Activated CD4-positive, alpha-beta T cell treated with anti-CD3 and anti-CD28 coated beads, Interleukin-2, amount 50 U/mL, for 16 hours (primary cell): ENCODE results near the gene FAM3B.
"Not testable (repeated sequence)": the region's sequence is repeated elsewhere in the genome, so short reads cannot be mapped to it uniquely, and the experiment has no call there.

Experiments
- DNase-seq: peaks from one replicate; pipeline ENCODE4 v3.0.0-alpha.2; 2020

FAM3B gene

DNA sequence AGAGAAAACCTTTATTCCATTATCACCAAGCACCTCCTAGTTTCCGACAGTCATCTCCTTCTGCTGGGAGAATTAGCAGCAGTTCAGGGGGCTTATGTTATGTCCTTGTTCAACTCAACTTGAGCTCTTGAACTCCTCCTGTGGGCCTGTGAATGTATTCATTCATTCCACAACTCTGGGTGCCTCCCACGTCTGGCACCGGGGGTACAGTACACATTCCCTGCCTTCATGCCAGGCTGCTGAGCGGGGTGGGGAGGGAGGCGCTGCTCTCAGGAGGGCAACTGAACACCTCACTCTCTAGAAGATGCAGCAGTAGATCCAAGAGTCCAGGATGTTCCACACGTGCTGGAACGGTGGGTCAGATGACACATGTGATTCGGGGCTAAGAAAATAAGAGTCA lies 40.9 kb downstream of the FAM3B start:
- no peak for DNase-seq

DNA sequence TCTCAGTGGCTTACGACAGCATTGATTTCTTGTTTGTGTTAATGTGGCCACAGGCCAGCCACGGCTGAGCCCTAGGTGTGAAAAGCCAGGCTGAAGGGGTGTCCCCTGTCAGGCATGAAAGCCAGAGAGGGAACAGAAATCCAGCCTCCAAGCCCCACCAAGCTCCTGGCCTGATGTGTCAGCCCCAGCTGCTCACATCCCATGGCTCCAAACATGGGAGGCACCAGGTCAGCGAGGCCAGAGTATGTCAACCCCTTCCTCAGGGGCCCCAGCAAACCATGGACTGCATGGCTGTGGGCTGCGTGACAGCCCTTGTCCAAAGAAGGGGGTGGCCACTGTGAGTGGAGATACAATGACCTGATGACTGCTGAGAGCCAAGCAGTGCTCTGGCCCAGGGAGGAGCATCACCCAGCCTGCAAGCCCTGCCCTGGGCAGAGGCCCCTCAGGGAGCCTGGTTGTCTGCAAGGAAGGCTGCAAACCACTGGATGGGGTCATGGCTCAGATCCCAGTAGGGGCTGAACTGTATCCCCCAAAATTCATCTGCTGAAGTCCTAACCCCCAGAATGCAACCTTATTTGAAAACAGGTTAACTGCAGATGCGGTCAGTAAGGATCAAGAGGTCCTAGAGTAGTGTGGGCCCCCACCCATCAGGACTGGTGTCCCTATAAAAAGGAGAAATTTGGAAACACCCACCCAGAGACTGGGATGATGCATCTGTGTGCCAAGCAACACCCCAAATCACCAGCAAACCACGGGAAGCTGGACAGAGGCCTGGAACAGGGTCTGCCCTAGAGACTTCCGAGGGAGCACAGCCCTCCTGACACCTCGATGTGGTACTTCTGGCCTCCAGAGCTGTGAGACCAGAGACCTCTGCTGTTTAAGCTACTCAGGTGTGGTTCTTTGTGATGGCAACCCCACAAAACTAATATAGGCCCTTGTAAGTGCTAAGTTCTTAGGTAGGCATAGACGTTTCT lies 41.9 kb downstream of the FAM3B start:
- DNase-seq = no peak

DNA sequence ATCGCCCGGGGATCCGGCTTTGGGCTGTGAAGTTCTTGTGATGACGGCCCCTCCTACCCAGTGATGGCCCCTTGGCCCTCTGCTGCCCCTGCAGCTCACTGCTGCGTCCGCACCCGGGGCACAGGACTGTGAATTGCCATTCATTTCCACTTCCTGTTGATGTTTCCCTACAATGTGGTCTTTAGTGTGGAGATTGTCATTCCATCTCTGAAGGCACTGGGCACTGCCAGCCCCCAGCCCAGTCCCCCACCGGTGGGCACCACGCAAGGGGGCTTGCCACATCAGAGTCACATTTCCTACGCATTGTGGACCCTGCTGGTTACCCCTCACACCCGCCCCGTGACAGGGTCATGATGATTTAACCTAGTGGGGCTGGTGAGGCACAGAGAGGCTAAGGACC lies 42.7 kb downstream of the FAM3B start:
- DNase-seq = no peak

DNA sequence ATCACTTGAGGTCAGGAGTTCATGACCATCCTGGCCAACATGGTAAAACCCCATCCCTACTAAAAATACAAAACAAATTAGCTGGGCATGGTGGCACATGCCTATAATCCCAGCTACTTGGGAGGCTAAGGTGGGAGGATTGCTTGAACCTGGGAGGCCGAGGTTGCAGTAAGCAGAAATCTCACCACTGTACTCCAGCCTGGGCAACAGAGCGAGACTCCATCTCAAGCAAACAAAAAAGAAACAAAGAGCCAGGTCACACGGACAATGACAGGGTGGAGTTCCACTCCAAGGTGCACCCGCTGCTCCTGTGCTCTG lies 43.1 kb downstream of the FAM3B start:
- not testable (repeated sequence) for DNase-seq

DNA sequence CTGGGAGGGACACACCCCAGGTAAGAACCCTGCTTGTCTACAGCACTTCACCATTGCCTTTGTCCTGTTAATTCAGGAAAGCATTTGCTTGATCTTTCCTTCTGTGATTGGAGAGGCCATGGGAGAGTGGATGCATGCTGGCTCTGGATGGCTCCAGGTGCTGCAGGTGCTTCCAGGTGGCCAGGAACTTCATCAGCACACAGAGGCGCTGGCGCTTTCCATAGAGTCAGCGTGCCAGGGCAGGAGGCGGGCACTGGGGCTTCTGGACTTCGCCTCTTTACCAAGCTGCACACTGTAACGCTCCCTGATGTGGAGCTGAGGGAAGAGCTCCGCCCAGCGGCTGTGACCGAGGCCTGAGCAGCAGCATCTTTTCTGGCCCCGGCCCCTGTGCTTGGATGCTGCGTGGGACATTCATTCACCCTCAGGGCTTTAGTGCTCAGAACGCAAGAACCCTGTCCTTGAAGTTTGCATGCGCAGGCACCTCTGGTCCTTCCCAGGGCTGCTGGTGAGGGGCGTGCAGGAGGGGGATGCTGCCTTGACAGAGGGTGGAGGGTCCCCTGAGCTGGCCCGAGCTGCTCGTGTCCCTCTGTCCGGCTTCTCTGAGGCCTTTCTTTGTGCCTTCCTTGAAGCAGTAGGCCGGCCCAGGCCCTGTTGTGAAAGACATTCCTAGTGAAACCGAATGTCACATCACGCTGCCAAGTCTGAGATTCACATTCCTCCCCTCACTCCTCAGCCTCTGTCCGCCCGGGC lies 43.6 kb downstream of the FAM3B start:
- no peak for DNase-seq

DNA sequence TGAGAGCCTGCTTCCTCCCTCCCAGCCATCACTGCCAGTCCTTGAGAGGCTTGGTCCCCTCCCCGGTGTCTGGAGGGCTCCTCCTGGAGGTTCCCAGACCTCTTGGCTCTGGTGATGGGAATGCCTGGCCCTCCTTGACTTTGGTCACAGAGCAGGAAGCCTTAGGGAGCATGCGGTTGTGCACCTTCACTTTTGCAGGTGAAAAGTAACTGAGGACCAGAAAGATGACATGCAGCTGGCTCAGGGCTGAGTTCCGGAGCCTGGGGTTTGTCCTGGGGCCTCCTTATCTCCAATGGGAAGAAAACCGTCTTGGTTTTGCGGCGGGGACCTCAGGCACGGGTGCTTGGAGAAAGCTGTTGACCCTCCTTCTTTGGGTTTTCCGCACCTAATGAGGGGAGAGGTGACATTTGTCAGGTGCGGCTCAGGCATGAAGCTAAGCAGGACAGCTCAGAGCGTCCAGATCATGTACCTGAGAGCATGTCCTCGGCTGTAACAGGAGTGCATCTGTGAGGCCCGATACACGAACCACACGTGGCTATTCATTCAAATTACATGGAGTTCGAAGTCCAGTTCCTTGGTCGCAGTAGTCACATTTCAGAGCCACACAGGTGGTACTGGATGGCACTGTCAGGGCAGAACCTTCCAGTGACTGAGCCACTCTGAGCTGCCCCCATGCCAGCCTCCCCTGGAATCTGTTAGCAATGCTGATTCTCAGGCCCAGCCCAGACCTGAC lies 44.6 kb downstream of the FAM3B start:
- no peak for DNase-seq

DNA sequence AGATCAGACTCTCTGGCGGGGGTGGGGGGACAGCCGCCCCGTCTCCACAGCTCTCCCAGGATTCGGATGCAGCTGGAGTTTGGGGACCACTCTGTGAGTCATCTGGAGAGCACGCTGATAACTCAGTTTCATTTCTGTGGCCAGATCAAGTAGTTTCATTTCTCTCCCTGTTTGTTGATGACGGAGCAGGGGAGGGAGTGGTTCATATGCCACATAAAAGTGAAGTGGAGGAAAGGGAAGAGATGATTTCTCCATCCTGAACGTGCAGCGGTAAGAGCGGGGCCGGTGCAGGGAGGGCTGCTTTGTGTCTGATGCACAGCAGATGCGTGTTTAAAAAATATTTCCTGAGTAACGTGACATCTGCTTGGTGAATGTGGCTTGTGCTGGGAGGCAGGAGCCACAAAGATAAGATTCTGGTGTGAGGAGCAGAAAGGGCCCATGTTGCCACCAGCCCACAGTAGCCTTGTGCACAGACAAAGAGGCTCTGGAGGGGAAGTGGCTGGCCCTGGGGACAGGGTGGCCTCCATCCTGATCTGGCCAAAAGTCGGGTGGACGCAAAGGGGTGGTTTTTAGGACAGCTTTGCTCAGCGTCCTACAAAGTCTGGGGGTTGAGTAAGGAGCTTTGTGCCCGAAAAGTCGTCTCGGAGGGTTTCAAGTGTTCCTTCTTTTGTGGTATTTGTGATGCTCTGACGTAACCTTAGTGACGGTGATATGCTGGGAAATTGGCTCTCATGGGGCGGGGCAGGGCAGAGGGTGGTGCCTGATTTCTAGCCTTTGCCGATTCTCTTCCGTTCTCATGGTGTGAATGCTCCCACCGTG lies 45.4 kb downstream of the FAM3B start, which contains the start of gene MX2:
Gene MX2 (plus strand): TSS at position 242 of the 819 bp plus-strand sequence. CDS start 14,880 bp downstream, outside the sequence.
- DNase-seq = peak; percentile 81

DNA sequence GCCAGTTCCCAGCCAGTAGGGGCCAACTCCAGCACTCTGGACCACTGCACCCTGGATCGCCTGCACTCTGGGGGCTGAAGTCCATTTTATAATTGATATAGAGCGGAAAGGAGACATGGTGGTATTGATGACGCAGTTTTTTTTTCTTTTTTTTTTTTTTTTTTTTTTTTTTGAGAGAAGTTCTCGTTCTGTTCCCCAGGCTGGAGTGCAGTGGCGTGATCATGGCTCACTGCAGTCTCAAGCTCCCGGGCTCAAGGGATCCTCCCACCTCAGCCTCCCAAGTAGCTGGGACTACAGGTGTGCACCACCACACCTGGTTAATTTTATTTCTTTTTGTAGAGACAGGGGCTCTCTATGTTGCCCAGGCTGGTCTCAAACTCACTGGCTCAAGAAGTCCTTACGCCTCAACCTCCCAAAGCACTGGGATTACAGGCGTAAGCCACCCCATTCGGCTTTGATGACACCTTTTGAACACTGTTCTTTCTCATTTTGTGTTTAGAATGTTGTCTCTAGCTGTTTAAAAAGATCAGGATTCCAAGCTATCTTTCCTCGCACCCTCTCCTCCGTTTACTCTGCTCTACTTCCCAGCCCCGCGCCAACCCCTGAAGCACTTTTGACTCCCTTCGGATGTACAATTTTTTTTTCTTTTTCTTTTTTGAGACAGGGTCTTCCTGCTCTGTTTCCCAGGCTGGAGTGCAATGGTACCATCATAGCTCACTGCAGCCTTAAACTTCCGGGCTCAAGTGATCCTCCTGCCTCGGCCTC lies 46.2 kb downstream of the FAM3B start:
- DNase-seq = no peak

DNA sequence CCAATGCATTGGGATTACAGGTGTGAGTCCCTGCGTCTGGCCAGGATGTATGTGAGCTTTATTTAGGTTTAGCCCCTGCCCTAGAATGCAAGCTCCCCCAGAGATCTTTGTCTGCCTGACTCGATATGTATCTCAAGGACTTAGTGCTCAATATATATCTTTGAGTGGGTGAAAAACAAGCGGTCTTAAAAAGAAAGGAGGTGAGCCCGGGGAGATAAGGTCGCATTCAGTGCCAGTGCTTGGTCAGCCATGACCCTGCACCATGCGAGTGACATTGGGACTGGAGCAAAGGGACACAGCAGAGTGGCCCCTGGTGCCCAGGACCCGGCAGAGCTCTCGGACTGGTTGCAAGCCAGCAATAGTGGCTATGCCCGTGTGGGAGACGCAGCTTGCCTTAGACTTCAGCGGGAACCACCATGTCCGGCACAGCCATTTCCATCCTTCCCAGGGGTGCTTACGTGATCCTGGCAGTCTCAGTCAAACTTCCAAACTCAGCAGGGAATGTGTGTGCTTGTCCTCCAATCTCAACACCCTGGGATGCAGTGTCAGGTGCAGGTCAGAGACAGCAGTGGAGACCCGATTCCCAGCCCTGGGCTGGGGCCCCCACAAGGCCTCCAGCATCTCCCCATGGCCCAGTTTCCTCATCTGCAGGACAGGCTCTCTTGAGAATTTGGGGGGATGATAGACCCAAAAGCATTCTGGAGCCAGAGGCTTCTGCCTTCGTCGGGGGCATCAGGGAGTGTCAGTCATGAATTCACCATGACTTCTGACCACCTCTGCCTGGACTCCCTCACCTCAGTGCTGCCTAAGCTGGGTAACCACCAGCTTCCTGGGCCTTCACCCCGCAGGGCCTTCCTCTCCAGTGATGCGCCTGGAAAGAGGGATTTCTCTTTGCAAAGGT lies 47.0 kb downstream of the FAM3B start:
- DNase-seq = no peak

DNA sequence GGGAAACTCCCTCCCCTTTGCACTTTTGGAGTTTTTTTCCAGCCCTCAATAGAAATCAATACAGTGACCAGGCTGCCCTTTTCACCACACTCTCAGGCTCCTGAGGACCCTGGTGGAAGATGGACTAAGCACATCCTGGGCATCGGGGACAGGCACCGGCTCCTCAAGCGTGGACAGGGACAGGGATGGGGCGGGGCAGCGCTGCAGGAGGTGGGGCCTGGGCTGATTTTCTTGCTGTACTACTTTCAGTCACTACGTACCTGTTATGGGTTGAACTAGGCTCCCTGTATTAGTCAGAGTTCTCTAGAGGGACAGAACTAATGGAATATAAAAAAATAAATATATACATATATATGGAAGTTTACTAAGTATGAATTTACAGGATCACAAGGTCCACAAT lies 47.7 kb downstream of the FAM3B start:
- DNase-seq = no peak

DNA sequence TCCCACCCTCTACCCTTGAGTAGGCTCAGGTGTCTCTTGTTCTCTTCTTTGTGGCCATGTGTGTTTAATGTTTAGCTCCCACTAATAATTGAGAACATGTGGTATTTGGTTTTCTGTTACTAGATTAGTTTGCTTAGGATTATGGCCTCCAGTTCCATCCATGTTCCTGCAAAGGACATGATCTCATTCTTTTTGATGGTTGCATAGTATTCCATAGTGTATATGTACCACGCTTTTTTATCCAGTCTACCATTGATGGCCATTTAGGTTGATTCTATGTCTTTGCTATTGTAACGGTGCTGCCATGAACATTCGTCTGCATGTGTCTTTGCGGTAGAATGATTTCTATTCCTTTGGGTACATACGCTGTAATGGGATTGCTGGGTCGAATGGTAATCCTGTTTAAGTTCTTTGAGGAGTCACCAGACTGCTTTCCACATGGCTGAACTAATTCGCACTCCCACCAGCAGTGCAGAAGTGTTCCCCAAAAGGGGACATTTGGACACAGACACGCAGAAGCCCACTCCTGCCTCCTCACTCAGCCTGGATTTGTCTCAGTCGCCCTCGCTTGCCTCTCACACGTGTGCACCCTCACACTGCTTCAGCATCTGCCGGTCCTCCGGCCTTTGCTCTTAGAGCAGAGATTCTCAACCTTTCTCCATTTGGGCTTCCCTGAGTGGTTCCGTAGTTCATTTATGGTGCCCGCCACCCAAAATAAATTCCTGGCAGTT lies 48.9 kb downstream of the FAM3B start:
- no peak for DNase-seq

DNA sequence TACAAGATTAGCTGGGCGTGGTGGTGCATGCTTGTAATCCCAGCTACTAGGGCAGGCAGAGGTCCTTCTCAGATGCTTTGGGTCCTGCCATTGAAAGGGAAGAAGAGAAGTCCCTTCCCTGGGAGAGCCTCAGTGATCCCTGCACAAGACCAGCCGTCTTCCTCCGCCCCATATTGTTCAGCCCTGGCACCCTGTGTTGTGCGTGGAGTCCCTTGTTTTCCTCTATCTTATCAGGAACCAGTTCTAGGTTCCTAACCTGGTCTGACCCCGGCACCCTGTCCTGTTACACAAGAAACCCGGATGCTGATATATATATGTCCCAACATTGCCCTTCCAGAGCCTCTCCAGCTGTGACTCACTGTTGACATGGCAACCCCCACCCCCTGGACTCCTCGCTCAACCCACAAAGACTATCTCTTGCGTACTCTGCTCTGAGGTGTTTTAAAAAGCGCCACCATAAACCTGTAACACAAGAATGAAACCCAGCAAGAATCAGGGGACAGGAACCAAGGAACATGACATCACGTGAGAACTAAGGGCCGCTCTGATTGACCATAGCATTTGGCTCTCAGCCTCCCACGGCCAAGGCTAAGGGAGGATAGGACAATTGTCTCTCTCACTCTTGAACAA lies 50.0 kb downstream of the FAM3B start:
- DNase-seq = no peak

DNA sequence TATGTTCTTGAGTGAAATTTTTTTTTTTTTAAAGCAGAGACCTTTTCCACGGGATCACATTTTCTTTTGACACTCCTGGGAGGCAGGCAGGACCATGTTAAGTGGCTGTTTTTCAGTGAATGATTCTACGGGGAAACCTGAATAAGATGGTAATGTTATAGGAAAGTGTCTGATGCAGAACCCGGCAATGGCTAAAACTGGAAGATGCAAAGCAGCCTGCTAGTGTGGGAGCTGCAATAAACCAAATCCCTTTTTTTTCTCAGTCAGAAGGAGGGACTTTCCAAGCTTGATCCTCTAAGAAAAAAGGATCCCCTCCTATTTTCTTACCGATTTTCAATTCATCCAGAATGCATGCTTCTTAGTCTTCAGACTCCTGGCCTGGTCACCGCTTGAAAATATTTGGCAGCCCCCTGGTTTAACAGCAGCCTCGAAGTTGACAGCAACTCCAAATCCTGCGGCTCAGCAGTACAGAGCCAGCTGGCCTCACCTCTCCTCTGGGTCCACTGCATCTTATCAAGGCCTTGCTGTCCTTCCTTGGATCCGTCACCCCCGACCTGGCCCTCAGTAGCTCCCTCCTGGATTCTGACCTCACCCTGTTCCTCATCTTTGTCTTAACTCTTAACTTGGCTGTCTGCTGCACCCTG lies 50.8 kb downstream of the FAM3B start:
- no peak for DNase-seq

DNA sequence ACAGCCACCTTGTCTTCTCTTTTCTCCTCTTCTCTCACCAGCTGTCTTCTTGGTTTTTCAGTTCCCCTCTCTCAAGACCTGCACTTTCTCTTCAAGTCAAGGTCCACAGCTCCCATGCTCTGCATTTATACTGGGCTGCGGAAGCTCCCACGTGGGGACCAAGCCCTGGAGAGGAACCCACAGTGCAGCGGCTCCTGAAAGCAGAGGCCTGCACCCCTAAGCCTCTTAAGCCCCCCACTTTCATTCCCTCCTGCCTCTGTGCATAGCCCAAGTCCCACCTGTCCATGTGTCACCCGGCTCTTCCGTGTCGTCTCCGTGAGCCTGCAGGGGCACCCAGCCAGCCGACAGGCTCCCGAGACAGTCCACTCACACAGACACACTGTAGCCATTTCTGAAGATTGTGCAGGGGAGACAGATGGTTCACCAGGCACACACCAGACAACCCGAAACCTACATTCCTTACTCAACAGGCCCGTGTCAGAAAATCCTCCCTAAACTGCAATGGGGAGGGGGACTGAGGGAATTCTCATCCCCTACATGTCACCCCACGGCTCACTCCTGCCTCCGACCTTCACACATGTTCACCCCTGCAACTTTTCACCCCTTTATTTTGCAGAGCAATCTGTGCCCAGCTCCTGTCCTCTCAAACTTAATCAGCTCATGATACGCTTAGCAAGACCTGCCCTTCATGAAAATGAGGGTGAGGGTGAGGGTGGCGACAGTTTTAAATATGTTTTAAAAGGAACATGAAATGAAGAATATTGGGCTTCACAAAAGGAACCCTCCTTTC lies 51.5 kb downstream of the FAM3B start:
- no peak for DNase-seq

DNA sequence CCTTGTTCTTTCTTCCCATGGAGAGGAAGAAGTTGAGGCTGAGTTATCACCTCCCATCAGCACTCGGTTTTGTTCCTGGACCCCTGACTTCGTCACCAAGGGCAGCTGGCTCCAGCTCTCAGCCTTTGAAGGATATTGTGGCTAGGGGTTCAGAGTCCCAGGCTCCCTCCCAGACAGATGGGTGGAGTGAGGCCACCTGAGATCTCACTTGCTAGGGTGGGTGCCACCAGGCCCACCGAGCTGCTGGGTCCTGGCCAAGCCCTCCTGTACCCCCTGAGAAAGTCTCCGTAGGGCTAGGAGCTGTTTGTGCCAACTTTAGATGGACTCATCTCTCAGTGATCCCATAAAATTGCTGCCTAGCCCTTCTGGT lies 52.1 kb downstream of the FAM3B start:
- no peak for DNase-seq

DNA sequence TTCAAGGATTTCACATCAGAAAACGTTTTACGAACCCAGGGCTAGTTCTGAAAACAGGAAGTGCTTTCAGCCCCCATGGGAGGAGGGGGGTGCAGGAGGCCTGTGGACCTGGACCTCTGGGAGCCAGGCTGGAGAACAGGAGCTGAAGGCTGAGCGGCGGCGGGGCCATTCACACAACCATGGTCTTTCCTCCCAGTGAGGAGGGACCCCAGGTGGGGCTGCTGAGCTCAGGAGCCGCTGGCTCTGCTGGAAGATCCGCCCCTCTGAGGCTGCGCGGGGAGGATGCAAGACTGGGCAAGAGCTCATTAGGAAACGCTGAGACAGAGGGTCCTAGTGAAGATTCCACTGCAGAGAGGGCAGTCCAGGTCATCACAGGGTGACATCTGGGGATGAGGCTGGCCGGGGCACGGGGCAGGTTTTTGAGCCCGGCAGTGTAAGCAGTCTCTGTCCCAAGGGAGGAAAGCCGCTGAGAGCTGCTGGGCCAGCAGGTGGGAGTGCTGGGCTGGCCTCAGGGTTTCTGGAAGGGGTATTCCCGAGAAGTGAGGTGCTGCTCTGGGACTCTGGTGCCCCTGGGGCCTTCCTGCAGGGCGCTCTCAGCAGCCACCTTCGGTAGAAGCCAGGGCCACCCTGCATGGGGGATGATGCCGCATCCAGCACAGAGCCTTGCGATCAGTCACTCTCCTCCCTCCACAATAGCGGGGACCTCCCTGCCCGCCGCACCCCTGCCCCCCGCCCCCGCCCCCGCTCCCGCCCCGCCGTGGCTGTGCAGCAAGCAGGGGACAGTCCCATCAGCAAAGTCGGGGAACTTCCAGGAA lies 52.7 kb downstream of the FAM3B start:
- DNase-seq = peak; percentile 3
